HG03097 (cell line): ENCODE measurements around the gene PLEKHA1.

Source experiments
- ATAC-seq: cut with Tn5 transposase; IDR thresholded peaks from one replicate; pipeline ENCODE4 v1.9.1; 2021; ENCODE audit not compliant: unreplicated experiment, low FRiP score

The PLEKHA1 gene

DNA sequence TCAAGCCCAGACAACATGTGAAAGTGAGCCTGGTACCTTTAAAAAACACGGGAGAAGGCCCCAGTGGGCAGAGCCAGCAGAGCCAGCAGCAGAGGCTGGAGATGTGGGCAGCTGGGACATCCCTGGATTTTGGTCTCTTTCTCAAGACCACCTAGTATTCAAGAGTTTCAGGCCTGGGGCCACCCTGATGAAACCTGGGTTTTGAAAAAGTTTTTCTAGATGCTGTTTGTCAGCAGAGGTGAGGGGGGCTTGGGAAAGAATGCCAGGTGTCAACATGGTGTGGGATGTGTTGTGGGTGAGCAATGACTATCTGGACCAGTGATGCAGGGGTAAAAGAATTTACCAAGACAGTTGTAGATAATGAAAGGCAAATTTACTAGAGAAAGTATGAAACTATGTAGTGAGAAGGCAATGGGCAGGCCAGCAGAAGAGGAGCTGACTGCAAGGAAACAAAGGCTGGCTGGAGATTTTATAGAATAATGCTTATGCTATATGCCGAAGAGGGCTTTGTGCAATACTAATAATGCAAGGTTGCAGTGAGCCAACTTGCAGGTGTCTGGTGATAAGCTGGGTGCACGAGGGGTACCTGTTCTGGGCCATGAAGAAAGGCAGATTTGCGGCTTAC is 28.1 kb upstream of the PLEKHA1 start:
- no peak for ATAC-seq

GRCh38 chr10:122347170-122347841 is 27.2 kb upstream of the PLEKHA1 start:
- ATAC-seq: no peak

- ATAC-seq: no peak
These were observed 26.0 kb upstream of the PLEKHA1 start for GRCh38 chr10:122348512-122348911.

GRCh38 chr10:122348935-122349361 is 25.6 kb upstream of the PLEKHA1 start:
- ATAC-seq: no peak

- ATAC-seq: no peak
These were observed 24.6 kb upstream of the PLEKHA1 start for GRCh38 chr10:122349758-122350369.

- no peak for ATAC-seq
These were observed 23.6 kb upstream of the PLEKHA1 start for GRCh38 chr10:122350893-122351292.

GRCh38 chr10:122352817-122353525 is 21.5 kb upstream of the PLEKHA1 start:
- ATAC-seq: no peak

DNA sequence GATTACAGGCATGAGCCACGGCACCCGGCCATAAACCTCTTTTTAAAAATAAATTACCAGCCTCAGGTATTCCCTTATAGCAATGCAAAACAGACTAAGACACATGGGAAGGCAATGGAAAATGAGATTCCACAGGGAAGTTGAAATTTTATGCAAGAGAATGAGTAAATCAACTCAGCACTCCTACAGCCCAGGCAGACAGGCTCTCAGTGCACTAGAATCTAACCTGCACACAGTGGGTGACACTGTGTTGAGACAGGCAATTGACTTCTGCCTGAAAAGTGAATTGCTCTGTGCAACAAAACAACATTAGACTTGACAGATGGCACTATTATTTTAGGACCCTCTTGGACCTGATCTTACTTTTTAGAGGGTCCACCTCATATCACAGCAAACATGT is 20.1 kb upstream of the PLEKHA1 start:
- ATAC-seq: no peak

DNA sequence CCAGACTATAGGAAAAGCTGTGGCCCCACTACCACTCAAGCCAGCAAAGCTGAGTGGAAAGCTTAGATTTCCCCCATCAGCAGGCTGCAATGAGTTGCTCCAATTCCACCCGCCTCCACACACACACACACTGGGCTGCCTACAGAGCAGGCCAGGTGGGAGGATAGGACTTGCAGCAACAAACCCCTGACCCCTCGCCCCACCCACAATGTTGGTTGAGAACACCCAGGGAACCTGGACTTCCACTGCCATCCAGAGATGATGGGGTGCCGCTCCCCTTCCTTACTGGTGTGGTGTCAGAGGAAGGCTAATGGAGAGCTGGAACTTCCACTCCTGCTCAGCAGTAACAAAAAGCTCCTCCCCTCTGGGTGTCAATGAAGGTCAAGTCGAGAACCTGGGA is 16.8 kb upstream of the PLEKHA1 start:
- no peak for ATAC-seq

GRCh38 chr10:122359621-122360020 is 14.9 kb upstream of the PLEKHA1 start:
- no peak for ATAC-seq

- no peak for ATAC-seq
These were observed 13.5 kb upstream of the PLEKHA1 start for GRCh38 chr10:122361046-122361445.

DNA sequence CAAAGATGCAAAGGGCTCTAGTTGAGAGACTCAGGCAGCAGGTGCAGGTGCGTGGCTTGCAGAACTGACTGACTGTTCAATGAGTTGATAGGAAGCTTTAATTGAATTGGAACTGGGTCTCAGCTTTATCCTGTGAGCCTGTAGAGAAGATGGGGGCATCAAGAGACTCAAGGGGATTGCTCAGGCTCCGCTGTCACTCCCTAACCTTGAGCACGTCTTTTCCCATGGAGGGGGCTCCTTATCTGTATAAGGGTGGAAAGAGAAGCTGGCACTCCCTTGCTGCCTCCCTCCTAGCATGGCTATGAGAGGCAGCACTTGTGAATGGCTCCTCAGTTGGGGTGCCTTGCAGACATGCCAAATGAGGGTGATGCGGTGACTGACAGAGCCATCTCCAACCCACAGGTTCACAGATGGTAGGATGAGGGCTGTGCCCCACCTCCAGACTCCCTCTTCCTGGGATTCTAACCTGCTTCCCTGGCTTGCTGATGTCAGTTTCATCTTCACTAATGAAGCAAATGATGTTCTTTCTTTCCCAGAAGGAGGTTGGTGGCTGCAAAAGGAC is 12.4 kb upstream of the PLEKHA1 start:
- no peak for ATAC-seq

GRCh38 chr10:122362621-122363020 is 11.9 kb upstream of the PLEKHA1 start:
- ATAC-seq: no peak

DNA sequence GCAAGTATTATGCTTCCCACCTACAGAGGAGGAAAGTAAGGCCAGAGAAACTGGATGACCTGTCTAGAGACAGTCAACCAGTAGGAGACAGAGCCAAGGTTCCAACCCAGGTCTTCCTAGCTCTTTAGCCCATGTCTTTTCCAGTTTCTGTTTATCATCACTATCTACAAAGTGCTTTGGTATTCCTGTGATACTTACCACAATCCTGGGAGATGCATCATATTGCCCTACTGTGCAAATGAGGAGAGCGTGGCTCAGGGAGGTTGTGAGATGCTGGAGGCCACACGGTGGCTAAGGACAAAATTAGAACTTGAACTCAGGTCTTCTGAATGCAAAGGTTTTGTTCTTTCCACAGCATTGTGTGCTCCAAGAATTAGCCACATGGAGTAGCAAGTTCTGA is 11.2 kb upstream of the PLEKHA1 start:
- no peak for ATAC-seq

DNA sequence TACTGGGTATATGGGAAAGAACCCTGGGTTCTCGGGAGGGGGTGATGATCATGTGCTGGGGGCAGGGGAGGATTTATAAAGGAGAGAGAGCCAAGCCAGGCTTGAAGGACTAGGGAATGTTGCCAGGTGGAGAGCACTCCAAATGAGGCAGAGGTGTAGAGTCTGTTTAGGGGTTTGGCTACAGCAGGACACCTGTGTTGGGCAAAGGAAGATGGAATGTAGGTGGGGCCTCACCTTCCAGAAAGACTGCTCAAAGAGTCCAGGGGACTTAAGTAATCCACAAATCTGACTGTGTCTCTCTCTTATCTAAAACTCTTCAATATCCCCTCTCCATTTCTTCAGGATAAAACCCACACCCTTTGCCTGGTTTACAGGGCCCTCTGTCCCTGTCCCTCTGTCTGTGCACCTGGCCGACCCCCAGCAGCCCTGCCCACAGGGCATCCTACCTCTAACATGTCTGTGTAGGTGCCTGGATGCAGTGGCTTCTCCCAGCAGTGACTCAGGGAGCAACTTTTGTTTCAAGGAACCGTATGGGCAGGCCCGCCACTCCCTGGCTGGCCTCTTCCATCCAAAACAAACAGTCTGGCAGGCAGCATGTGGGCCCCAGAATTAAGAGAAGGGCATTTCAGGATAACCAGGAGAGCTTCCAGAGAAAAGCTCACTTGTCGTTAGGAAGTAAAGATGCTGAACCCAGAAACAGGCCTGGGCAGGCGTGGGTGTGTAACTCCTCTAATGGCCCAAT is 10.6 kb upstream of the PLEKHA1 start:
- no peak for ATAC-seq

- no peak for ATAC-seq
These were observed 5.8 kb upstream of the PLEKHA1 start for GRCh38 chr10:122368502-122369254.

DNA sequence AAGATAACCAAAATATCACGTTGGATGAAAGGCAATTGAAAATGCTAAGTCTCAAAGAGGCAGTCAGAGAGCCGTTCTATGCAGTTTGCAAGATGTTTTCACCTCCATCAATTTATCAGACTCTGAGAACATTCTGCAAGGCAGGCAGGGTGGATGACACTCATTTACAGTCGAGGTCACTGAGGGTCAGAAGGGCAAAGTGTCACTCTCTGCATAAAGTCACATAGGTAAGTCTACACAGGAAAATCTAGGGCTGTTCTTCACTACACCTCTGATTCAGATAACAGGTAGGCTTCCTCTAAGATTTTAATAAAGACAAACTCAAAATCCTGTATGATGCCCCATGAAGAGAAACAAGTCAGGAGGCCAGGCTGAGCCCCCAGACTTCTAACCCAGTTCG is 1.4 kb upstream of the PLEKHA1 start:
- ATAC-seq: no peak

DNA sequence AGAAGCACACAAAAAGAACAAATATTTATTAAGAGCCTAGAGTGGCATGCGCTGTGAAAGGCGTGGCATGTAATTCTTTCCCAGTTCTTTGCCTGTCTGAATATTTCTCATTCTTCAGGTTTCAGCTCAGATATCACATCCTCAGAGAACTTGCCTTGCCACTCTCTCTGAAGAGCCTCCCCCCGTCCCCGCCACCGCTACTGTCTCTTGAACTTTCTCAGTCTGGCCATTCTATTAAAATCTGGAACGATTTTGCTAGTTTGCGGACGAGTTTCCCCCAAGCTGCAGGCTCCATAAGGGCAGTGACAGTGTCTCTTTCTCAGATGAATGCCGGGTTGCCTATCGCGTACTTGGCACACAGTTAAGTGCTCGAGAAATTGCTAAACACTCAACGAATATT is 787 bp upstream of the PLEKHA1 start:
- no peak for ATAC-seq

- ATAC-seq: peak; percentile 47
These were observed 561 bp downstream of the PLEKHA1 start for GRCh38 chr10:122374859-122375678.
